Measurements from ENCODE around the gene DMPK. TPM values are rescaled to one million over a fixed set of nuclear protein-coding genes. Genes with fewer than 3 reads are reported as not detected.
A peak's percentile ranks its signal among the peaks of the same experiment; 100 is the strongest.
"Not testable (repeated sequence)": the region's sequence is repeated elsewhere in the genome, so short reads cannot be mapped to it uniquely, and the experiment has no call there.

DMPK gene
- total RNA-seq, 1 donor from 2014 or later: 16.9 TPM

DNA sequence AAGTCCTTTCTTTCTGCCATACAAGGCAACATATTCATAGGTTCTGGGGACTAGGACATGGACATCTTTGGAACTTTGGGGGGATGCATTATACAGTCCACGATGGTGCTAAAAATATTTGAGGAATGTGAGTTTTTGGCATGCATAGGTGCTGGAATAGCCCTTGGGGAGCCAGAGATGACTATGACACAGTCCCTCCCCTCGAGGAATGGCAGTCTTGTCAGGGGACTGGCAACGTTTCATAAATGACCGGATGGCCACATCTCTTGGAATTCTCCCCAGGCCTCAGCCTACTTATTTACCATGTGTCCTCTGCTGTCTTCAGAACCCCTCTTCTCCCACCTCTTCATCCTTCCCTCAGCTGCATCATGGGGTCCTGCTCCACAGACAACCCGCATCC is 35.4 kb downstream of the DMPK start:
- intact Hi-C loops (cut with micrococcal nuclease): no loop called here

DNA sequence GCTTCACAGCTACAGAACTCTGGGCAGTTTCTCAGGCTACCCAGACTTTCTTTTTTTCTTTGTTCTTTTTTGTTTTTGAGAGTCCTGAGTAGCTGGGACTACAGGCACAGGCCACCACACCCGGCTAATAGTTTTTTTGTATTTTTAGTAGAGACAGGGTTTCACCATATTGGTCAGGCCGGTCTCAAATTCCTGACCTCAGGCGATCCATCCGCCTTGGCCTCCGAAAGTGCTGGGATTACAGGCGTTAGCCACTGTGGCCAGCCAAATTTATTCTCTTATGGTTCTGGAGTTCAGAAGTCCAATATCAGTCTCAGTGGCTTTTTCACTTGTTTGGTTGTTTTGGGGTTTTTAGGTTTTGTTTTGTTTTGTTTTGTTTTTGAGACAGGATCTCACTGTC is 36.7 kb downstream of the DMPK start:
- DNase-seq: no peak
- Mint-ChIP-seq H3K4me1 (no peaks in the 10 kb centered on the region), H3K9me3 (no peaks in the 10 kb centered on the region), H3K27me3 (peaks cover 21% of the 10 kb centered on the region), H3K4me3 (no peak overlapping the region), H3K27ac (no peak overlapping the region), H3K36me3 (ENCODE audit: low read depth) (no peaks in the 10 kb centered on the region)
- intact Hi-C loops (cut with micrococcal nuclease): no loop called here

More for the DNA sequence above, 35.4 kb downstream of the DMPK start:
- no peak overlapping the region for H3K27ac Mint-ChIP-seq
- DNase-seq: no peak
- peaks cover 21% of the 10 kb centered on the region for H3K27me3 Mint-ChIP-seq
- H3K36me3 Mint-ChIP-seq (ENCODE audit: low read depth): no peaks in the 10 kb centered on the region
- H3K9me3 Mint-ChIP-seq: no peaks in the 10 kb centered on the region
- H3K4me1 Mint-ChIP-seq: no peaks in the 10 kb centered on the region
- H3K4me3 Mint-ChIP-seq: no peak overlapping the region

DNA sequence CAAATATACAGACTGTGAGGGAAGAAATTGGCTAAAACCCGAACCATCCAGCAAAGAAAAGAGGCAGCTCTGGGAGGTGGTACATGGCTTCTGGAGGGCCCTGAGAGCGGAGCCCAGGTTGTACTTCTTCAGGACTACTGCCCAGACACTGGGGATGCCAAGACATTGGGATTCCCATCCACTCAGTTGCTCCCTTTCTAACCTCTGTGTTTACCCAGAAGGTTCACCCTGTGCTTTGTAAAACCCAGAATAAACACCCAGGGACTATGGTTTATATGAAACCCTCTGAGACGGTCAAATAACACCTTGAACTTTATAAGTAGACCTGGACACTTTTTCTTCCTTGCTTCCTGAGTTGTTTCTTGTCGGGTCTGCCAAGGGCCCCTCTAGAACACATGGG is 39.3 kb downstream of the DMPK start:
- H3K27me3 Mint-ChIP-seq: peaks cover 23% of the 10 kb centered on the region
- no peaks in the 10 kb centered on the region for H3K9me3 Mint-ChIP-seq
- H3K27ac Mint-ChIP-seq: no peak overlapping the region
- DNase-seq: no peak
- intact Hi-C loops (cut with micrococcal nuclease): no loop called here
- no peaks in the 10 kb centered on the region for H3K36me3 Mint-ChIP-seq (ENCODE audit: low read depth)
- H3K4me3 Mint-ChIP-seq: no peak overlapping the region
- H3K4me1 Mint-ChIP-seq: no peaks in the 10 kb centered on the region

DNA sequence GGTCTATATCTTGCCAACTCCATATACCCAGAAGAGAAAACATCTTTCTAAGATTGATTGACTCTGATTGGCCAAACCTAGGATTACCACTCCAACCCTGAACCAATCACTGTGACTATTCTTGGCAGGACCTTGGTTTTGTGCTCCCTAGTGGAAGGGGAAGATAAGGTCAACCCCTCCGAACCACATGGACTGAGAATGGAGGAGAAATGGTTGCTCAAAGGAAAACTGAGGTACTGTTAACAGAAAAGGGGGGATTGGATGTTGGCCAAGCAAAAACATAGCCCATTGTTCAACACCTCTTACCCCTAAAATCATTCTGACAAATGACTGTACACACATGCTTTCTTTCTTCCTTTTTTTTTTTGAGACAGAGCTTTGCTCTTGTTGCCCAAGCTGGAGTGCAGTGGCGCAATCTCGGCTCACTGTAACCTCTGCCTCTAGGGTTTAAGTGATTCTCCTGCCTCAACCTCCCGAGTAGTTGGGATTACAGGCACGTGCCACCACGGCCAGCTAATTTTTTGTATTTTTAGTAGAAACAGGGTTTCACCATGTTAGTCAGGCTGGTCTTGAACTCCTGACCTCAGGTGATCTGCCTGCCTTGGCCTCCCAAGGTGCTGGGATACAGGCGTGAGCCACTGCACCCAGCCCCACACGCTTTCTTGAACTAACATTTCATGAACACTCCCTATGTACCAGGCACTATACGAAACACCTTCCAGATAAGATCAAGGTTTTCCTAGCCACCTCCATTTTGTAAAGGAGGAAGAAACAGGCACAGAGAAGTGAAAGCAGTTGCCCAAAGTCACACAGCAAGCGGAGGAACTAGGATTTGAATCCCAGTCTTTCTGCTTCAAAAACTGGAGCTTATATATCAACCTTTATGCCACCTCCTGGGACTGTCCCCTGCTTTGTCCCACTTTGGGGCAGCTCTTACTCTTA is 42.5 kb downstream of the DMPK start:
- Mint-ChIP-seq H3K36me3 (ENCODE audit: low read depth) (no peaks in the 10 kb centered on the region), H3K4me1 (no peaks in the 10 kb centered on the region), H3K4me3 (no peak overlapping the region), H3K27ac (no peak overlapping the region), H3K9me3 (no peaks in the 10 kb centered on the region), H3K27me3 (peaks cover 10% of the 10 kb centered on the region)
- intact Hi-C loops (cut with micrococcal nuclease): no loop called here
- no peak for DNase-seq

DNA sequence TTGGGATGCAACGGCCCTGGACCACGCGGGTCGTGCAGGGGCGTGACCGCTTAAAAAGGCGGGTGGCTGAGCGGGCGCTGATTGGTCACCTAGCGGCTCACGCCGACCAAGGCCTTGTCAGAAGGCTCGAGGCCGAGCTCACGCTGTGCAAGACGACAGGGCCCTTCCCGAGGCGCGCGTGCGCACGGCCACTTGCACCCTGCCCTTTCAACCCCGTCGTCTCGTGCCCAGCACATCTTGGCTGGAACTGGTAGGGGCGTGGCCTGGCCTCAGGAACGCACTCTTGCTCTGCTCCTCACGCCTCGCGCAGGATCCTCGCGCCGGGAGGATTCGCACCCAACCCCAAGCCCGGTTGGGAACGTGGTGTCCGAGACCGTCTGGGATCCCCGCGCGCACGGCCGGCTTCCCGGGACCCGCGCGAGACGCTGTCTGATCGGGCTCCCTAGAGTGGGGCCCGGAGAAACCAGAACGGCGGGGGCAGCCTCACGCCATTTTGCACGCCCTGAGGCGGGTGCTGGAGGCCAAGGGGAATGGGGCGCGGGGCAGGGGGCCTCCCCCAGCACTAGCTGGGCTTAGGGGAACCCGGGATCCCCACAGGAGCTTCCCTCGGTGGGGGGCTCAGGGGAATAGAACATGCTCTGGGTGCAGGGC is 49.0 kb downstream of the DMPK start, which contains the start of gene MEIOSIN:
Gene MEIOSIN (plus strand): TSS at position 280 of the 651 bp plus-strand sequence. CDS start 1,938 bp downstream, outside the sequence.
- no peak within 1 kb of the TSS for H3K27ac Mint-ChIP-seq
- peaks cover 5% of the 10 kb centered on the region for H3K36me3 Mint-ChIP-seq (ENCODE audit: low read depth)
- peaks cover 12% of the 10 kb centered on the region for H3K4me1 Mint-ChIP-seq
- H3K4me3 Mint-ChIP-seq: no peak within 1 kb of the TSS
- intact Hi-C loops (cut with micrococcal nuclease): no loop called here
- H3K9me3 Mint-ChIP-seq: no peaks in the 10 kb centered on the region
- no peak for DNase-seq
- no peaks in the 10 kb centered on the region for H3K27me3 Mint-ChIP-seq

GRCh38 chr19:45730368-45731288 is 51.7 kb downstream of the DMPK start, which contains the start of gene FBXO46:
Gene FBXO46 (minus strand): TSS chr19:45730896. CDS start chr19:45713495, 17,401 bp downstream.
- Mint-ChIP-seq H3K27me3 (no peaks in the 10 kb centered on the region), H3K9me3 (no peaks in the 10 kb centered on the region), H3K4me3 (peak within 1 kb of the TSS; percentile 95), H3K4me1 (peaks cover 25% of the 10 kb centered on the region), H3K36me3 (ENCODE audit: low read depth) (peaks cover 12% of the 10 kb centered on the region), H3K27ac (peak within 1 kb of the TSS; percentile 88)
- DNase-seq: peak; percentile 99
- intact Hi-C loops (cut with micrococcal nuclease): loop anchor here (1.0 to 2.0 kb wide), 5 partner anchors 13 to 146 kb away; partner anchors contain the start of genes OPA3, QPCTL, SIX5 and SYMPK

GRCh38 chr19:45729800-45730290 is 52.4 kb downstream of the DMPK start:
- intact Hi-C loops (cut with micrococcal nuclease): loop anchor here (1.0 to 2.0 kb wide), 4 partner anchors 13 to 133 kb away; partner anchors contain the start of genes QPCTL, SIX5 and SYMPK
- Mint-ChIP-seq H3K4me3 (peak overlapping the region; percentile 95), H3K36me3 (ENCODE audit: low read depth) (peaks cover 12% of the 10 kb centered on the region), H3K9me3 (no peaks in the 10 kb centered on the region), H3K4me1 (peaks cover 25% of the 10 kb centered on the region), H3K27me3 (no peaks in the 10 kb centered on the region), H3K27ac (peak overlapping the region; percentile 88)
- no peak for DNase-seq

- H3K27me3 Mint-ChIP-seq; H3K9me3 Mint-ChIP-seq; DNase-seq; H3K27ac Mint-ChIP-seq; intact Hi-C loops (cut with micrococcal nuclease); H3K4me3 Mint-ChIP-seq: not testable (repeated sequence)
- peaks cover 12% of the 10 kb centered on the region for H3K36me3 Mint-ChIP-seq (ENCODE audit: low read depth)
- H3K4me1 Mint-ChIP-seq: peaks cover 25% of the 10 kb centered on the region
Measured at GRCh38 chr19:45728683-45729082, 53.6 kb downstream of the DMPK start.

DNA sequence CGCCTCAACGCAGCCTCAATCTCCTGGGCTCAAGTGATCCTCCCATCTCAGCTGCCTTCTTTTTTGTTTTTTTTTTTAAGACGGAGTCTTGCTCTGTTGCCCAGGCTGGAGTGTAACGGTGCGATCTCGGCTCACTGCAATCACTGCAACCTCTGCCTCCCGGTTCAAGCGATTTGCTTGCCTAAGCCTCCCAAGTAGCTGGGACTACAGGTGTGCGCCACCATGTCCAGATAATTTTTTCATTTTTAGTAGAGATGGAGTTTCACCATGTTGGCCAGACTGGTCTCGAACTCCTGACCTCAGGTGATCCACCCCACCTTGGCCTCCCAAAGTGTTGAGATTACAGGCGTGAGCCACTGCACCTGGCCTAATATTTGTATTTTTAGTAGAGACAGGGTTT is 62.2 kb downstream of the DMPK start:
- H3K4me3 Mint-ChIP-seq; H3K27ac Mint-ChIP-seq; DNase-seq; H3K9me3 Mint-ChIP-seq; H3K27me3 Mint-ChIP-seq; intact Hi-C loops (cut with micrococcal nuclease): not testable (repeated sequence)
- peaks cover 30% of the 10 kb centered on the region for H3K4me1 Mint-ChIP-seq
- H3K36me3 Mint-ChIP-seq (ENCODE audit: low read depth): peaks cover 40% of the 10 kb centered on the region

Other genes with a start within 250 kb of the DMPK start
- gene OPA3, start 197.7 kb downstream of the DMPK start, total RNA-seq: 14.0 and 15.3 TPM in 2 replicates
- gene GPR4, start 180.3 kb downstream of the DMPK start, total RNA-seq: not detected in 2 replicates
- gene EML2, start 143.1 kb downstream of the DMPK start, total RNA-seq: 157 and 180 TPM in 2 replicates
- gene GIPR, start 114.3 kb downstream of the DMPK start, total RNA-seq: 4.2 and 5.8 TPM in 2 replicates
- gene SNRPD2, start 90.5 kb downstream of the DMPK start, total RNA-seq: 810 and 849 TPM in 2 replicates
- gene QPCTL, start 89.8 kb downstream of the DMPK start, total RNA-seq: 16.7 and 20.9 TPM in 2 replicates
- 34.2 and 34.7 TPM in 2 replicates for gene FBXO46, start 51.6 kb downstream of the DMPK start, total RNA-seq
- gene MEIOSIN, start 49.1 kb downstream of the DMPK start, total RNA-seq: not detected in 2 replicates
- 4.3 and 4.8 TPM in 2 replicates for gene SIX5, start 13.2 kb downstream of the DMPK start, total RNA-seq
- 49.6 and 50.7 TPM in 2 replicates for gene DMWD, start 10.4 kb upstream of the DMPK start, total RNA-seq
- 0.35 and 0.38 TPM in 2 replicates for gene RSPH6A, start 32.8 kb upstream of the DMPK start, total RNA-seq
- 124 and 131 TPM in 2 replicates for gene SYMPK, start 80.7 kb upstream of the DMPK start, total RNA-seq
- 0.23 TPM in 1 of 2 replicates, not detected in the other for gene FOXA3, start 81.8 kb upstream of the DMPK start, total RNA-seq
- 18.5 and 18.9 TPM in 2 replicates for gene IRF2BP1, start 103.7 kb upstream of the DMPK start, total RNA-seq
- gene MYPOP, start 120.1 kb upstream of the DMPK start, total RNA-seq: 5.5 and 5.9 TPM in 2 replicates
- gene NANOS2, start 132.3 kb upstream of the DMPK start, total RNA-seq: not detected in 2 replicates
- gene NOVA2, start 191.4 kb upstream of the DMPK start, total RNA-seq: not detected in 2 replicates
- 23.1 and 30.1 TPM in 2 replicates for gene CCDC61, start 213.0 kb upstream of the DMPK start, total RNA-seq
- gene PGLYRP1, start 240.6 kb upstream of the DMPK start, total RNA-seq: not detected in 2 replicates